GM10248 (cell line): ENCODE data around the gene SMTNL2.
"Not testable (repeated sequence)": the region's sequence is repeated elsewhere in the genome, so short reads cannot be mapped to it uniquely, and the experiment has no call there.

Experiments
- CTCF ChIA-PET: fragments of 300-600 bp; sonication (Branson Sonifier 250); formaldehyde crosslinking; extraction: SDS; loops from one replicate; lab custom pipeline; 2021; ENCODE audit warnings: antibody characterized with exemption; lab: Yijun Ruan, JAX
- POLR2A ChIA-PET: fragments of 350-650 bp; sonication (Branson Sonifier 250); formaldehyde crosslinking; extraction: SDS; loops from one replicate; lab custom pipeline; 2020; ENCODE audit warnings: antibody characterized with exemption; lab: Yijun Ruan, JAX
- DNase-seq: peaks from one replicate; pipeline ENCODE4 v3.0.0; 2012; ENCODE audit errors: extremely low spot score
- TF ChIP-seq, protein P1 (sequence below): IDR thresholded peaks from 2 replicates; pipeline ENCODE4 v1.5.1; 2012; ENCODE audit warnings: mild to moderate bottlenecking, low read depth; ENCODE audit errors: extremely low read depth, missing control alignments, control extremely low read depth

The SMTNL2 gene

DNA sequence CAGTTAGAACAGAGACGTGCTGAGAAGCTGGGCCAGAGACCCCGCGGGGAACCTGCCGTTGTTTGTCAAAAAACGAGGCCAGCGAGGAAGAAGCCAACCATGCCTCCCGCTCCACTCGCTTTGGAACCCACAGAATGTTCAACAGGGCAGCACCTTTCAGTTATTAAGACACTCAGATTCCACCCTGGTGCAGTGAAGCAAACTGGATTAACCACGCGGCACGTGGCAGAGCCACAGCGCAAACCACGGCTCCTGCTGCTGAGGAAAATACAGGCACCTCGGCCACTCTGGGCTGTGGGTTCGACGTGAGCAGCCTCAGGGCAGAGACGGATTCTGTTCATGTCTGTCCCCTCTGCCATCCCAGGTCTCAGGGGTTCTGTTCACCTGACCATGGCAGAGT lies 32.8 kb downstream of the SMTNL2 start:
- POLR2A ChIA-PET = no interaction called here
- CTCF ChIA-PET = interaction anchor here (1.9 to 2.4 kb wide), 2 partner anchors 8 to 50 kb away, joined by 6 to 12 read pairs; no protein-coding TSS in a partner anchor
- TF ChIP-seq, protein P1, sequence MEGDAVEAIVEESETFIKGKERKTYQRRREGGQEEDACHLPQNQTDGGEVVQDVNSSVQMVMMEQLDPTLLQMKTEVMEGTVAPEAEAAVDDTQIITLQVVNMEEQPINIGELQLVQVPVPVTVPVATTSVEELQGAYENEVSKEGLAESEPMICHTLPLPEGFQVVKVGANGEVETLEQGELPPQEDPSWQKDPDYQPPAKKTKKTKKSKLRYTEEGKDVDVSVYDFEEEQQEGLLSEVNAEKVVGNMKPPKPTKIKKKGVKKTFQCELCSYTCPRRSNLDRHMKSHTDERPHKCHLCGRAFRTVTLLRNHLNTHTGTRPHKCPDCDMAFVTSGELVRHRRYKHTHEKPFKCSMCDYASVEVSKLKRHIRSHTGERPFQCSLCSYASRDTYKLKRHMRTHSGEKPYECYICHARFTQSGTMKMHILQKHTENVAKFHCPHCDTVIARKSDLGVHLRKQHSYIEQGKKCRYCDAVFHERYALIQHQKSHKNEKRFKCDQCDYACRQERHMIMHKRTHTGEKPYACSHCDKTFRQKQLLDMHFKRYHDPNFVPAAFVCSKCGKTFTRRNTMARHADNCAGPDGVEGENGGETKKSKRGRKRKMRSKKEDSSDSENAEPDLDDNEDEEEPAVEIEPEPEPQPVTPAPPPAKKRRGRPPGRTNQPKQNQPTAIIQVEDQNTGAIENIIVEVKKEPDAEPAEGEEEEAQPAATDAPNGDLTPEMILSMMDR = no peak
- no peak for DNase-seq

DNA sequence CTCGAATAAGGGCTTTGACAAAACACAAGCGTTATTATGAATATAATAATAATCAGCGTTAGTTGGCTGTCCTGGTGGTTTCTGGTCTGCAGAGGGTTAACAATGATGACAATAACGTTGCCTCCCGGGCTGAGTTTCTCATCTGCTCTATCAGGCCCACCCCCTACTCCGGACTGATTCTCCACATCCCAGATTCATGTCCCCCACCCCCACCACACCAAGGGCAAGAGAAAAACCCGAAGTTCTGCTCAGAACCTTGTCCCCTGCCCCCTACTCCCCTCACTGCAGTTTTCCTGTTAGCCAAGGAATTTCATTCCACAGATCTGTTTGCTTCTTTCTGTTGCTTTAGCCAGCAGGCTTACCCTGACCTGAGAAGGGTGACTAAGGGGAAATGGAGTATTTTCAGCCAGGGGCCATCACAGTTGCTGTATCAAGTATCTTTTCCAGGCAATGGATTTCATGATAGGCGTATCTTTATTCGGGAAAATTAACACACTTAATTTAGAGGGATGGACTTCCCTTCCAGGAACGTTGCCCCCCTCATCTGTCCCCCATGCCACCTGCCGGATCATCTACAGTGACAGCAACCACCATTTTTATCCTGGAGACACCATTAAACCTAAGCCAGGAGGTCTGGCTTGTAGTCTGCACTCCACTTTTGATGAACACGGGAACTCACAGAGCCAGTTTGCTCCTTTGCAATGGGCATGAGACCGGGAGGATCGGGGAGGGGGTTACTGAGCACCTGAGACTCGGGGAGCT lies 33.4 kb downstream of the SMTNL2 start:
- CTCF ChIA-PET = no interaction called here
- POLR2A ChIA-PET = no interaction called here
- TF ChIP-seq, protein P1 = no peak
- DNase-seq = no peak

DNA sequence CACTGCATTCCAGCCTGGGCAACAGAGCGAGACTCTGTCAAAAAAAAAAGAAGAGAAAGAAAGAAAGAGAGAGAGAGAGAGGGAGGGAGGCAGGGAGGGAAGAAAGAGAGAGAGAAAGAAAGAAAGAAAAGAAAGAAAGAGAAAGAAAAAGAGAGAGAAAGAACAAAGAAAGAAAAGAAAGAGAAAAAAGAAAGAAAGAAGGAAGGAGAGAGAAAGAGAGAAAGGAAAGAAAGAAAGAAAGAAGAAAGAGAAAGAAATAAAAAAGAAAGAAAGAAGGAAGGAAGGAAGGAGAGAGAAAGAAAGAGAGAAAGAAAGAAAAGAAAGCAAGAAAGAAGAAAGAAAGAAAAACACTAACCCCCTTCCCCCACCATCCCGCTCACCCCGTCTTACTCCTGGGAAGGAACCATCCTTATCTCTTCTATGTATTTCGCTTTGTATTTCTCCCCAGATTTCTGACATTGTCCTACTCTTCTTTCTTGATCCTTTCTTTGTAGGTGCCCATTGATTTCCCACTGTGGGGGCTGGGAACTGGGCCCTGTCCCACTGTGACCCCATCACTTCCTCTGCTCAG lies 36.3 kb downstream of the SMTNL2 start:
- POLR2A ChIA-PET = no interaction called here
- TF ChIP-seq, protein P1 = no peak
- CTCF ChIA-PET = interaction anchor here (2.4 kb wide), 1 partner anchor 54 kb away, joined by 11 read pairs; no protein-coding TSS in a partner anchor
- DNase-seq = no peak

DNA sequence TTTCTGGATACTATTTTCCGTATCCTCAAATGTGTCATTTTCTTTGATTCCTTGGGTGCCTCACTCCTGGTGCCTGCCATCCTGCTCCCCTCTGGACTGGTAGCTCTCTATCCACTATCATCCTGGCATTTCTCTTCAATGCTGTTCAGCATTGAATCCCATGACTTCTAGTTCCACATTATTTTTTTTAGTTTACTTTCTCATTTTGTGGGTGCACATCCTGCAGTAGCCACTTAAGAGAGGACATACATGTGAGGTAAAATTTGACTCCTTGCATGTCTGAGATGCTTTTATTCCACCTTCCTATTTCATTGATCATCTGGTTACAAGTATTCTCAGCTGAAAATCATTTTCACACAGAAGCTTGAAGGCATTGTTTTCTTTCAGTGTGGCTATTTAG lies 38.0 kb downstream of the SMTNL2 start:
- no peak for DNase-seq
- CTCF ChIA-PET = interaction anchor here (2.4 kb wide), 1 partner anchor 56 kb away, joined by 11 read pairs; no protein-coding TSS in a partner anchor
- TF ChIP-seq, protein P1 = no peak
- POLR2A ChIA-PET = no interaction called here

DNA sequence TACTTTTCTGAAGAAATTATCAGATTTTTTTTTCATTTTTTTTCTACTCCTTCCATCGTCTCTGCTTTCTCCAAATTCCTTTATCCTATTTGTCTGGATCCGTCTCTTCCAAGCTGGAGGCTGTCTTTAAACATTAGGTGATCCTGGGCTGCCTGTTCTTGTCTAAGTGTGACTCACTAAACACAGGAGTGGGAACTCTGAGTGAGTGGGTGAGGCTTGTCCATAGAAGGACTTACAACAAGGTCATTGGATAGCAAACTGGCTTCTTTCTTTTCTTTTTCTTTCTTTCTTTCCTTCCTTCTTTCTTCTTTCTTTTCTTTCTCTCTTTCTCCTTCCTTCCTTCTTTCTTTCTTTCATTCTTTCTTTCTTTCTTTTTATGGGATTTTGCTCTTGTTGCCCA lies 38.9 kb downstream of the SMTNL2 start:
- ChIA-PET CTCF (interaction anchor here (2.4 kb wide), 1 partner anchor 57 kb away, joined by 11 read pairs; no protein-coding TSS in a partner anchor), POLR2A (no interaction called here)
- TF ChIP-seq, protein P1 = no peak
- no peak for DNase-seq

DNA sequence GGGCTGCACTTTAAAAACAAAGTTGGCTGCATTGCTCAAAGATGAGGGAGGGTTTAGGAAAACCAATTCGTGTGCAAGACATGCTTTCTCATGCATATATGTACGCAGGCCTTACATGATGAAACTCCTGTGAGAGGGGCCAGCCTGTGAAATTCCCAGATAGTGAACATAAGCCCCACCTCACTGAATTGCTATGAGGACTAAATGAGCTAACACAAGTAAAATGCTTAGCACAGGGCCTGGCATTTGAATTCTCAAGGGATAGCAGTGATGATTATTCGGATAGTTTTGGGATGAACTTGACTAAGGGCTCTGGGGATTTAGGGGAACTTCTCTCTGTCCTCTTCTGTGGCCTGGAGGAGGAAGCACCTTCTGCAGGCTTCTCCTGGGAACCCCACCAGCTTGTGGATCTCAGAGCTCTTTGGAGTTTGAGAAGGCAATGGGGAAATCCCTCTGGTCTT lies 40.2 kb downstream of the SMTNL2 start:
- POLR2A ChIA-PET, DNase-seq: not testable (repeated sequence)
- CTCF ChIA-PET = interaction anchor here (0.9 to 3.9 kb wide), 15 partner anchors 8 to 205 kb away, joined by 3 to 50 read pairs (median 6); partner anchors contain the start of gene GGT6

DNA sequence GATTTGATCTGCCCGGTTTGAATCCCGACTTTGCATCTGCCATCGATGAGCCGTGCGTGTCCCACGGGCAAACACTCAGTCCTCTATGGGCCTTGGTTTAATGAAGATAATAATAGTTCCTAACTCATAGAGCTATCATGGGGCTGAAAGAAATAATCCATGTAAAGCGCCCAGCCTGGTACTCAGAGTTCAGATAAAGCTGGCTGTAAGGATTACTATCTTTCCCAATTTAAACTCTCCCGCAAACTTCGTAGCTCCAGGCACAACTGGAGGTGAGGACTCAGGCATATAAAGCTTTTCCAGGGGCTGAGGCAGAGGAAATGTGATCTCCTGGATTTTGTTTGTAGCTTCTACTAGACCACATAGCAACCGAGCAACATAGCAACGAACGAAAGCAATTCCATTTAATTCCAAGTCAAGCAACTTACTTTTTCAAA lies 40.9 kb downstream of the SMTNL2 start:
- TF ChIP-seq, protein P1 = no peak

More for the DNA sequence above, 40.9 kb downstream of the SMTNL2 start:
- DNase-seq = no peak
- CTCF ChIA-PET = interaction anchor here (0.9 to 3.9 kb wide), 15 partner anchors 9 to 206 kb away, joined by 3 to 50 read pairs (median 6); partner anchors contain the start of gene GGT6
- POLR2A ChIA-PET = no interaction called here
